Hepatocyte (in vitro differentiated cells): Measurements from ENCODE around the gene TMEM135. TPM values are rescaled to one million over a fixed set of nuclear protein-coding genes. Genes with fewer than 3 reads are reported as not detected.

Experiments
- DNase-seq: peaks from one replicate; pipeline ENCODE4 v3.0.0-alpha.2; 2016; ENCODE audit warnings: low spot score
- H2AFZ ChIP-seq: fragments of 200-600 bp; sonication (generic); 2 replicates; pipeline ENCODE4 v1.6.0; 2016; ENCODE audit warnings: antibody characterized with exemption, mild to moderate bottlenecking
- H3K27ac ChIP-seq: fragments of 200-600 bp; sonication (generic); 2 replicates; pipeline ENCODE4 v1.5.1; 2016; ENCODE audit warnings: mild to moderate bottlenecking
- H3K27me3 ChIP-seq: fragments of 200-600 bp; sonication (generic); 2 replicates; pipeline ENCODE4 v1.6.1; 2016
- H3K36me3 ChIP-seq: fragments of 200-600 bp; sonication (generic); replicated peaks from 2 replicates; pipeline ENCODE4 v1.5.1; 2016; ENCODE audit warnings: low read depth; ENCODE audit not compliant: insufficient read depth
- H3K4me1 ChIP-seq: fragments of 200-600 bp; sonication (generic); 2 replicates; pipeline ENCODE4 v1.5.1; 2016; ENCODE audit warnings: mild to moderate bottlenecking, moderate library complexity; ENCODE audit not compliant: insufficient read depth
- H3K4me2 ChIP-seq: fragments of 200-600 bp; sonication (generic); 2 replicates; pipeline ENCODE4 v1.6.0; 2016
- H3K4me3 ChIP-seq: fragments of 200-600 bp; sonication (generic); 2 replicates; pipeline ENCODE4 v1.5.1; 2016; ENCODE audit warnings: mild to moderate bottlenecking
- H3K79me2 ChIP-seq: fragments of 200-600 bp; sonication (generic); 2 replicates; pipeline ENCODE4 v1.6.0; 2017; ENCODE audit warnings: mild to moderate bottlenecking
- H3K9me2 ChIP-seq: fragments of 200-600 bp; sonication (generic); replicated peaks from 2 replicates; pipeline ENCODE4 v1.6.0; 2017; ENCODE audit warnings: mild to moderate bottlenecking; ENCODE audit not compliant: insufficient read depth
- H3K9me3 ChIP-seq: fragments of 200-600 bp; sonication (generic); 2 replicates; pipeline ENCODE4 v1.5.1; 2016; ENCODE audit warnings: low read depth, mild to moderate bottlenecking
- H4K20me1 ChIP-seq: fragments of 200-600 bp; sonication (generic); 2 replicates; pipeline ENCODE4 v1.6.0; 2016; ENCODE audit warnings: mild to moderate bottlenecking; ENCODE audit not compliant: insufficient read depth, poor library complexity, severe bottlenecking
- CTCF ChIP-seq: fragments of 200-600 bp; sonication (generic); IDR thresholded peaks from 2 replicates; pipeline ENCODE4 v1.5.1; 2016; ENCODE audit warnings: antibody characterized with exemption, mild to moderate bottlenecking; ENCODE audit not compliant: poor library complexity
- EZH2 ChIP-seq: fragments of 200-600 bp; sonication (generic); IDR thresholded peaks from 2 replicates; pipeline ENCODE4 v1.6.1; 2016; ENCODE audit warnings: antibody characterized with exemption, mild to moderate bottlenecking, borderline replicate concordance
- EZH2phosphoT487 ChIP-seq: fragments of 200-600 bp; sonication (generic); IDR thresholded peaks from one replicate; pipeline ENCODE4 v1.6.1; 2018; ENCODE audit warnings: antibody characterized with exemption, mild to moderate bottlenecking, low read depth, moderate library complexity; ENCODE audit not compliant: unreplicated experiment, severe bottlenecking
- WGBS: methylation state at CpG from one replicate; pipeline ENCODE4 v1.1.6; 2016; ENCODE audit warnings: low lambda C conversion rate; ENCODE audit errors: missing lambda C conversion rate; 5-methylcytosine and 5-hydroxymethylcytosine counted together
- polyA plus RNA-seq: library from polyadenylated mRNA; unstranded; fragments of >200 nt; fragmentation: Nextera tagmentation; extraction: Ambion mirVana; gene quantifications from 2 replicates; pipeline ENCODE4 v1.2.1, GENCODE V29; 2016
- total RNA-seq: library from RNA; depleted of rRNA; stranded (reverse); fragments of >200 nt; gene quantifications from 2 replicates; pipeline ENCODE4 v1.2.3, GENCODE V29; 2014

TMEM135 gene
- total and polyA plus RNA-seq, 2 experiments from 2014 or later: 26.7 to 52.0 TPM

GRCh38 chr11:87015645-87016044 is 22.1 kb upstream of the TMEM135 start:
- H3K27me3 ChIP-seq: no peaks in the 10 kb centered on the region
- H3K79me2 ChIP-seq: no peaks in the 10 kb centered on the region
- no peak overlapping the region for H3K4me3 ChIP-seq
- no peak overlapping the region for H3K4me2 ChIP-seq
- TF ChIP-seq EZH2 (no peak), EZH2phosphoT487 (no peak), CTCF (no peak)
- no peak for DNase-seq
- no peaks in the 10 kb centered on the region for H4K20me1 ChIP-seq
- peaks cover 3% of the 10 kb centered on the region for H3K4me1 ChIP-seq
- 79% methylated on average over 10 of the region's 10 CpGs for WGBS
- no peaks in the 10 kb centered on the region for H3K36me3 ChIP-seq
- no peaks in the 10 kb centered on the region for H3K9me2 ChIP-seq
- H3K27ac ChIP-seq: no peak overlapping the region
- H3K9me3 ChIP-seq: no peaks in the 10 kb centered on the region
- H2AFZ ChIP-seq: no peak overlapping the region

GRCh38 chr11:87019613-87020271 is 18.0 kb upstream of the TMEM135 start:
- Histone ChIP-seq H4K20me1 (no peaks in the 10 kb centered on the region), H2AFZ (no peak overlapping the region), H3K9me2 (no peaks in the 10 kb centered on the region), H3K4me1 (peaks cover 3% of the 10 kb centered on the region), H3K4me2 (no peak overlapping the region), H3K79me2 (no peaks in the 10 kb centered on the region), H3K4me3 (no peak overlapping the region), H3K9me3 (no peaks in the 10 kb centered on the region), H3K27me3 (no peaks in the 10 kb centered on the region), H3K27ac (no peak overlapping the region), H3K36me3 (no peaks in the 10 kb centered on the region)
- TF ChIP-seq EZH2: no peak
- no peak for TF ChIP-seq CTCF
- TF ChIP-seq EZH2phosphoT487: no peak
- no peak for DNase-seq
- WGBS: 18% methylated on average over 1 of the region's 1 CpG

- Histone ChIP-seq H3K4me1 (peaks cover 3% of the 10 kb centered on the region), H4K20me1 (no peaks in the 10 kb centered on the region), H3K27me3 (no peaks in the 10 kb centered on the region), H3K27ac (no peak overlapping the region), H3K4me2 (no peak overlapping the region), H2AFZ (no peak overlapping the region), H3K36me3 (no peaks in the 10 kb centered on the region), H3K79me2 (no peaks in the 10 kb centered on the region), H3K4me3 (no peak overlapping the region), H3K9me3 (no peaks in the 10 kb centered on the region), H3K9me2 (no peaks in the 10 kb centered on the region)
- WGBS: 85% methylated on average over 1 of the region's 1 CpG
- TF ChIP-seq EZH2phosphoT487 (no peak), CTCF (no peak), EZH2 (no peak)
- no peak for DNase-seq
These were observed 17.4 kb upstream of the TMEM135 start for GRCh38 chr11:87020336-87020735.
